ENCODE measurements around the gene TLE3. TPM values are rescaled to one million over a fixed set of nuclear protein-coding genes. Genes with fewer than 3 reads are reported as not detected.

The TLE3 gene
- total and polyA plus RNA-seq, 2 of the 13 experiments (the other 11 are each of a cell fraction or from before 2014, with no cell fraction given), result 11.9 to 13.8 TPM

- no peak for TF ChIP-seq SMAD1 (CRISPR knock-in tag; IDR thresholded peaks at IDR 0.05; ENCODE audit: borderline replicate concordance, low read depth)
These were observed 79.9 kb downstream of the TLE3 start (continued) for GRCh38 chr15:70017801-70018200.

GRCh38 chr15:70017025-70017424 is 80.7 kb downstream of the TLE3 start:
- peaks cover 9 to 57% of the 10 kb centered on the region in 2 experiments; a peak in 4 of 5 replicates for H3K27me3 ChIP-seq (ENCODE audit: control insufficient read depth in 1 of 2, insufficient read depth in 2 of 2, low read length in 2 of 2)
- H2AFZ ChIP-seq (ENCODE audit: low read length), result no peak overlapping the region
- H3K4me2 ChIP-seq (ENCODE audit: low read depth, low read length), result no peak overlapping the region
- H3K4me1 ChIP-seq (ENCODE audit: insufficient read depth, low read length), result no peaks in the 10 kb centered on the region
- in situ Hi-C loops (cut with HindIII; ENCODE audit: extremely low pct_ligation_motif_present, low pct_unique_long_range_greater_than_20kb) (no loop called here), intact Hi-C loops (cut with micrococcal nuclease; ENCODE audit: unreplicated experiment) (no loop called here)
- no peak overlapping the region for H3K27ac ChIP-seq (ENCODE audit: extremely low read length, insufficient read depth, low read length)
- no TSS peak for BruUV-seq (replicated peaks)
- WGBS (ENCODE audit: low lambda C conversion rate), result 53% methylated on average over 4 of the region's 4 CpGs
- H3K9me3 ChIP-seq (ENCODE audit: low read length), result no peaks in the 10 kb centered on the region
- H3K9ac ChIP-seq (ENCODE audit: insufficient read depth, low read depth, low read length), result no peak overlapping the region
- TF ChIP-seq ZNF644 (CRISPR knock-in tag; IDR thresholded peaks at IDR 0.05; ENCODE audit: low read depth) (no peak), ZNF430 (CRISPR knock-in tag; IDR thresholded peaks at IDR 0.05) (no peak), ZNF598 (CRISPR knock-in tag; IDR thresholded peaks at IDR 0.05; ENCODE audit: borderline replicate concordance) (no peak), STAG1 (CRISPR knock-in tag; IDR thresholded peaks at IDR 0.05) (no peak), NBN (conservative IDR thresholded peaks at IDR 0.05) (no peak), ZNF777 (CRISPR knock-in tag; IDR thresholded peaks at IDR 0.05) (no peak), ZNF550 (CRISPR knock-in tag; IDR thresholded peaks at IDR 0.05; ENCODE audit: borderline replicate concordance) (no peak), SNAPC2 (CRISPR knock-in tag; IDR thresholded peaks at IDR 0.05) (no peak), GLI4 (CRISPR knock-in tag; IDR thresholded peaks at IDR 0.05; ENCODE audit: borderline replicate concordance) (no peak), CBX5 (CRISPR knock-in tag; IDR thresholded peaks at IDR 0.05; ENCODE audit: borderline replicate concordance) (no peak), AKAP8 (CRISPR knock-in tag; IDR thresholded peaks at IDR 0.05) (no peak), PREB (CRISPR knock-in tag; IDR thresholded peaks at IDR 0.05) (no peak), CREBL2 (CRISPR knock-in tag; IDR thresholded peaks at IDR 0.05; ENCODE audit: borderline replicate concordance) (no peak), ZNF564 (CRISPR knock-in tag; IDR thresholded peaks at IDR 0.05) (no peak), ZNF850 (CRISPR knock-in tag; conservative IDR thresholded peaks at IDR 0.05) (no peak), ARID3A (IDR thresholded peaks at IDR 0.05; ENCODE audit: low read depth, low read length) (no peak)
- H3K4me3 ChIP-seq (replicated peaks in 1 of 3; ENCODE audit: insufficient read depth in 1 of 3, low read depth in 2 of 3, low read length in 3 of 3), result no peak overlapping the region
- no peak for FAIRE-seq
- no peaks in the 10 kb centered on the region for H4K20me1 ChIP-seq (ENCODE audit: insufficient read depth, low read length)
- no peaks in the 10 kb centered on the region for H3K36me3 ChIP-seq (replicated peaks in 1 of 2; ENCODE audit: control insufficient read depth in 1 of 2, insufficient read depth in 2 of 2, low read length in 2 of 2)
- no peak for ATAC-seq
- ChIA-PET POLR2A (no interaction called here), CTCF (ENCODE audit: low intra/inter-chr PET ratio, low total read pairs) (no interaction called here)
- H3K79me2 ChIP-seq (ENCODE audit: insufficient read depth, low read length), result no peaks in the 10 kb centered on the region
- no peak for DNase-seq (ENCODE audit: low spot score)
